Measurements from ENCODE around the gene BRSK1.
A peak's percentile ranks its signal among the peaks of the same experiment; 100 is the strongest.

The BRSK1 gene

DNA sequence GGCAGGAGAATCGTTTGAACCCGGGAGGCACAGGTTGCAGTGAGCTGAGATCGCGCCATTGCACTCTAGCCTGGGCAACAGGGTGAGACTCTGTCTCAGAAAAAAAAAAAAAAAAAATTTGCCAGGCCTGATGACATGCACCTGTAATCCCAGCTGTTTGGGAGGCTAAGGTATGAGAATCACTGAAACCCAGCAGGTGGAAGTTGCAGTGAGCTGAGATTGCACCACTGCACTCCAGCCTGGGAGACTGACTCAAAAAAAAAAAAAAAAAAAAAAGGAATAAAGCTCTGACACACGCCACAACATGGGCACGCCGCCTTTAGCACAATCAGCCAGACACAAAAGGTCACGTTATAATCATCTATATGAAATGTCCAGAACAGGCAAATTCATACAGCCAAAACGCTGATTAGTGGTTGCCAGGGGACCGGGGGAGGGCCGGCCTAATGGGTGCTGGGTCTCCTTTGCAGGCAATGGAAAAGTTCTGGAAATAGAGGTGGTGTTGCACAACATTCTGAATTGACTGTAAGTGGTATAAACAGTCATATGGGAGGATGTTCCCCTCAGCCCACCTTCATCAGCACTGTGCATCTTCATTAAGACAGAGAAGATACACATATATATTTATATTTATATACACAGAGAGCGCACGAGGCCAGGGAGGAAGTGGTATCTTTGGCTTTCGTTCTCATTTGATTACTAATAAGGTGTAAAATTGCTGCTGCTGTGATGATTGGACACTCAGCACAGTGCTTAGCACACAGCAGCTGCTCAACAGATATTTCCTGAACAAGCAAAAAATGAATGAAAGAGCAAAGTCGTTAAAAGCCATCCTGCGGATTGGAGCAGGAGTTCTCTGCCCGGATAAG lies 7.7 kb upstream of the BRSK1 start:
- no peak for DNase-seq

DNA sequence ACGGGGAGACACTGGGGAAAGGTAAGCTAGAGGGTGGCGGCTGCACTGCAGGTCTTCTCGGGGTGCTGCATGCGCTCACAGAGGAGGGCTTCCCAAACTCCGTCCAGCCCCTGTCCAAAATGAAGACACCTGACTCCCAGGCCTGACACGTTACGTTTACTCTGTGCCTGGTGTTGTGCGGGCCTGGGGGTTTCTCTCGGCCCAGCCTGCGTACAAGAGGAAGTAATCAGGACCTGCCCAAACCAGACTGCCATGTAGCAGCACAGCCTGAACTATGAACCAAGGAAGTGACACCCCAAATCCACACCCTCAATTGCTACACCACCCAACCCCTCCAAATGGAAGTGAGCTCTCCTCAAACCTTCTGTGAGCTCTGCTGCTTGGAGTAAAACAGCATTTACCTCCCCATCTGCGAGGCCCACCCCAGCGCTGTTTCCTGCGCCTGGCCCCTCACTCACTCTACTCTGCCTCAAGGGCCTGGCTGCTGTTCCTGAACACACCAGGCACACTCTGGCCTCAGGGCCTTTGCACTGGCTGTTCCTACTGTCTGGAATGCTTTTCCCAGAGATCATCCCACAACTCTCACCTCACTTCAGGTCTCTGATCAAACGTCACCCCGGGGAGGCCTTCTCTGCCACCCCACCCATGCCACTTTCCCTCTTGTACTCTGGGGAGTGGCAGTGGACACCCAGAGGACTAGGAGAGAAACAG lies 6.9 kb upstream of the BRSK1 start:
- DNase-seq, result no peak

DNA sequence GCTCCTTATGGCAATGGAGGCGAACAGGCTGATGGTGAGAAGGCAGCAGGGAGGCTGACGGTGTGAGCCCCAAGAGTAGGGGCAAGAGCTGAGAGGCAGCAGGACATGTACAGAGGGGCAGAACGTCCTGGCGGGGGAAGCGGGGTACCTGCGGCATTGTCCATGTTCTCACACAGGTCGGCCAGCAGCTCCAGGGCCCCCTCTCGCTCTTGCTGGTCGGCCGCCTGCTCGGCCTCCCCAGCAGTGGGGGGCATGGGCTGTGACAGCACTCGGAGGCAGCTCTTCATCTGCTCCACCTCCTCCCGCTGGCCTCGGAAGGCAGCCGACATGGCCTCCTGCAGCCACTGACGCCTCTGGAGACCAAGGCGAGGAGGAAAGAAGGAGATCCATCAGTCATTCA lies 6.3 kb upstream of the BRSK1 start:
- no peak for DNase-seq

DNA sequence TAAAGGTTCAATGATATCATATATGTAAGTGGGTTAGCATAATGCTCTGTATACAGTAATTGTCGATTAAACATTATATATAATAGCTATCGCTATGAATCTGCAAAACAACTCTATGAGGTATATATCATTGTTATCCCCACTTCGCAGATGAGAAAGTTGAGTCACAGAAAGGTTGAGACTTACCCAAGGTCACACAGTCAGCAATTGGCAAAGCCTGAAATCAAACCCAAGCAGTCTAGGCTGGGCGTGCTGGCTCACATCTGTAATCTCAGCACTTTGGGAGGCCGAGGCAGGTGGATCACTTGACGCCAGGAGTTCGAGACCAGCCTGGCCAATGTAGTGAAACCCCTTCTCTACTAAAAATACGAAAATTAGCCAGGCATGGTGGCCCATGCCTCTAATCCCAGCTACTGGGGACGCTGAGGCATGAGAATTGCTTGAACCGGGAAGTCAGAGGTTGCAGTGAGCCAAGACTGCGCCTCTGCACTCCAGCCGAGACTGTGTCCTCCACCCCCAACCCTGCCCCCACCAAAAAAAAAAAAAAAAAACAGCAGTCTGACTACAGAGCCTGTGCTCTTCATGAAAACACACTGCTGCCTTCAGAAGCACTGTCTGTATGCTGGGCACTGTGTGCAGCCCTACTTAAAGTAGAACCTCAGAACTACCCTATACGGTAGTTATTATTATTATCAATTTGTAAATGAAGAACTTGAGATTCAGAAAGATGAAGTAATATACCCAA lies 5.2 kb upstream of the BRSK1 start:
- DNase-seq, result no peak

DNA sequence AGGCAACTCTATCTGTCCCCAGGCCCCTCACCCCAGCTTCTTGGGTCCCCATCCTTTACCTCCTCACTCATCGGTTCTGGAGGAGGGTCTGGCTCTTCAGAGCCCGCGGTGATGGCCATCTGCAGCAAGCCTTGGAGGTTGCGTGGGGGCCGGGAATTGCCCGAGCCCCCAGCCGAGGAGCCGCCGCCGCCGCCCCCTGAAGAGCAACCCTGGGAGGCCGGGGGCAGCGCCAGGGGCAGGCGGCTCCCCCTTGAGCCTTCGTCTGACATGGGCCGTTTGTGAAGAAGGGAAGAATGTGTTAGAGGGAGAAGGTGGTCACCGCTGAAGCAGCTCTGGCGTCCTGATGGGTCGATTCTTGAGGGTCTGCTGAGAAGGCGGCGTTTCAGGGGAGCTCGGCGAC lies 4.5 kb upstream of the BRSK1 start:
- no peak for DNase-seq

DNA sequence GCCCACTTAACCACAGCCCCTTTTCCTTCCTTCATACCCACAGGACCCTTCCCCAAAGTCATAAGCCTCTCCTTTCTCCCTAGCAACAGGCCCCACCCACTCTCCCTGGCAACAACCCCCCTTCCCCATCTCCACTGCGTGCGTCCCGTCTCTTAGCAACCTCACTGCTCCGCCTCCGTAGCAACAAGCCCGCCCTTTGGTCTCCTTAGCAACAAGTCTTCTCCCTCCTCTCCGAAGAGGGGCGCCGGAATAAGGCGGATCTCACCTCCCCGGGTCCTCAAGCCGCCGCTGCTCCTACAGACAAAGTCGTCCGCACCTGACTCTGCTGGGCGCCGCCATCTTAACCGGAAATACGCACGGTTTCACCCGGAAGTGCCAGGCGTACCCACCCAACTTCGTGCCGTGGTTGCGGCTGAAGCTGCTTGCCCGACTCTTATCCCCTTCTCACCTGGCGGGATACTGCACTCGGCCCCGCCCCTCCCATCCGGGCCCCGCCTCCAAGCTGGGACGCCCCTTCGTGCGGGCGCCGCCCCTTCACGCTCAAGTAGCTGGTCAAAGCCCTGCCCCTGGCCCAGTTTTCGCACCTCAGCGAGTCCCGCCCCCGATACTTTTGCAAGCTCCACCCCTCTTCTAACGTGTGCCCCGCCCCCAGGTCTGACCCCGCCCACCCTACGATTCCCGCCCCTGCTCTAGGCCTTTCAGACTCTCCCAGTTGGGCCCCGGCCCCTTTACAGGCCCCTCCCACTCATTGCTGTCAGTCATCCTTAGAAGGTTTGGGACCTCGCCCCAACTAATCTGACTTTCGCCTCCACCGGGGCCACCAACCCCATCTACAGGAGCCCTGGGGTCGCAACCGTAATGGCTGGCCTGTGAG lies 3.8 kb upstream of the BRSK1 start, which contains the start of gene HSPBP1:
TSS of gene HSPBP1 (minus strand) at position 341 of the 874 bp plus-strand sequence. CDS start 502 bp downstream, outside the sequence.
- DNase-seq, result peak; percentile 97 to 98

DNA sequence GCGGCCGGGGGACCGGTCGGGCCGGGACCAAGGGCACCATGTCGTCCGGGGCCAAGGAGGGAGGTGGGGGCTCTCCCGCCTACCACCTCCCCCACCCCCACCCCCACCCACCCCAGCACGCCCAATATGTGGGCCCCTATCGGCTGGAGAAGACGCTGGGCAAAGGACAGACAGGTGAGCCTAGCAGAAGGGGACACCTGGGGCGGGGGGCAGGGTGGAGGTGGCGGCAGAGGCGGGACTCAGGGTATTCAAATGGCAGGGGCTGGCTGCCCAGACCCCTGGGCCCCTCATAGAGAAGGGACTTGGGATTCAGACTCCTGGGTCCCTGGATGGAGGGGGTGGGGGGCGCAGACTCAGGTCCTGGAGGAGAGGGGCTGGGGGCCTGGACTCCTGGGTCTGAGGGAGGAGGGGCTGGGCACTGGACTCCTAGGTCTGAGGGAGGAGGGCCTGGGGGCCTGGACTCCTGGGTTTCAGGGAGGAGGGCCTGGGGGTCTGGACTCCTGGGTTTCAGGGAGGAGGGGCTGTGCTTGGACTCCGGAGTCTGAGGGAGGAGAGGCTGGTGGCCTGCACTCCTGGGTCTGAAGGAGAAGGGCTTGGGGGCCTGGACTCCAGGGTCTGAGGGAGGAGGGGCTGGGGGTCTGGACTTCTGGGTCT lies 735 bp downstream of the BRSK1 start:
- DNase-seq, result no peak

DNA sequence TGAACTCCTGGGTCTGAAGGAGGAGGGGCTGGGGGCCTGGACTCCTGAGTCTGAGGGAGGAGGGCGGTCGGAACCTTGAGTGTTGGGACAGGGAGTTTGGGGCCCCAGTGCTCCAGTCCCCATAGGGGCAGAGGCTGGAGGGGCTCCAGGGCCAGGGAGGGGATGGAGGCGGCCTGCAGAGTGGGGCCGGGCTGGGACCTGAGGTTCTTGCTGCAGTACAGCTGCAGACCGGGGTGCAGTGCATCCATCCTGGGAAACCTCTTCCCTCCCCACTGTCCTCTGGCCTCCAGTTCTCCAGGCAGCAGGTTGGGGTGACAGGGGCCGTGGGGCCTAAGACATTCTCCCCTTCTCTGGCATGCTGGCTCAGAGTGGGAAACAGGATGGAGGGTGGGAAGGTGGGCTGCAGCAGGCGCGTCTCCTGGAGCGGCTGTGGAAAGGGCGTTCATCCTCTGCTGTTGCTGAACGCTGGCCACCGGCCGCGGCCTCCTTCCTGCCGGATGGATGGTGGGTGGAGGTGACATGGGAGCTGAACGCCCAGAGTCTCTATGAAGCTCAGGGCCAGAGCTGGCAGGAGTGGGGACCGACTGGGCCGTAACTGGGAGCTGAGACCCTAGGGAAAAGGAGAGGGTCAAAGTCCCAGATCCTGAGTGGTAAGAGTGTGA lies 1.6 kb downstream of the BRSK1 start:
- no peak for DNase-seq

DNA sequence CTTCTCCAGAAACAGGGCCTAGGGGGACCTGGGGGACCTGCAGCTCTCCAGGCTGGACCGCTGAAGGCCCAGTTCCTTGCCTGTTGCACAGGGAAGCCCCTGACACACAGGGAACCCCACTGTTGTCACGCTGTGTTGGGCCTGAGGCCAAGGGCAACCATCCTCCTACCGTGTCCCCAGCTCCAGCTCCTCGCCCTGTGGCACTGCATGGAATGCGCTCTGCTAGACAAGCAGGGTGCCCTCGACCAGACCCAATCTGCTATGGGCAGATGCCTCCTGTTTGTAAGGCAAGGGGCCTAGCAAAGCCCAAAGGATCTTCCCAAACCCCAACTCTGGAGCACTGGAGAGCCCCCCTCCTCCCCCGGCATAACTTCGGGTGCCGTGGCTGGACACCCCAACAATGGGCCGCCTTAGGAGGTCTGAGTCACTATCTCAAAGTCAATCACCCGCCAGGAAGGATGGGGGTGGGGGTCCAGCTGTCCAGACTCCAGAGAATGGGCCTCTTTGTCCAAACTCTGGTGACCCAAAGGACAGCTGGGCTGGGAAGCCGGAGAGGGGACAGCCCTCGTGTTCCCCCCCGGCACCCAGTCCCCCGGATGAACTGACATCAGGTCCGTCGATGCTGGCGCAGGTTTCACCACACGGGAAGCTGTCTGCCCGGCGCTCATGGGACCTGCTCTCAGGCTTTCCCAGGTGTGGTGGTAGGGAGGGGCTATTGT lies 3.7 kb downstream of the BRSK1 start:
- no peak for DNase-seq

DNA sequence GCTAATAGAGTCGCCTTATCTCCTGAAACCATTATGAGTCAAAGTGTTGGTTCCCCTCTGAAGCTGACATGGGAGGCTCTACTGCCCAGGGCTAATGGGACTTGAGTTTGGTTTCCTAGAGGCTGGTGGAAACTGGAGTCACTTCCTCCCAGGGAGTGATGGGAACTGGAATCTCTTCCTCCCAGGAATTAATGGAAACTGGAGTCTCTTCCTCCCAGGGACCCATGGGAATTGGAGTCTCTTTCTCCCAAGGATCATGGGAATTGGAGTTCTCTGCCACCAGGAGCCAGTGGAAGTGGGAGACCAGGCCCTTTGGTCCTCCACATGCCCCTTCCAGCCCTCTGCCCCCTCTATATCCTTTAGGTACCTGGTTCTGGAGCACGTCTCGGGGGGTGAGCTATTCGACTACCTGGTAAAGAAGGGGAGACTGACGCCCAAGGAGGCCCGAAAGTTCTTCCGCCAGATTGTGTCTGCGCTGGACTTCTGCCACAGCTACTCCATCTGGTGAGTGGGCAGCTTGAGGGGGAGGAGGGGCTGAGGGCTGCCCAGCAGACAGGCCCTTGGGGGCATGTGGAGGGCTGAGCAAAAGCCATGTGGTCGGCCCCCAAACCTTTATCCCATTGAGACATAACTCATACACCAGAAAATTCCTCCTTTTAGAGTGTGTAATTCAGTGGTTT lies 5.5 kb downstream of the BRSK1 start:
- peak; percentile 15 to 60 for DNase-seq

DNA sequence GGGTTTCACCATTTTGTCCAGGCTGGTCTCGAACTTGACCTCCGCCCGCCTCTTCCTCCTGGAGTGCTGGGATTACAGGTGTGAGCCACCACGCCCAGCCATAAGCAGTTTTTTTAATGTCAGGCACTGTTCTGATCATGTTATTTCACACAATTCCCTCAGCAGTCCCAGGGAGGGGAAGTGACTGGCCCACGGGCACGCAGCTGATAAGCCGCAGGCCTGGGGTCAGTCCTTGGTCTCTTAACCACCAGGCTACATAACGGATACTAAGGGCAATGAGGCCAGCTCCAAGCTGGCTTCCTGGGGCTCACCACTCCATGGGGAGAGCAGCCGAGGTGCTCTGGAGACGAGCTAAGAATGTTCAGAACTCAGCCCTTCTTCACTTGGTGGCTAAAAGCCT lies 13.5 kb downstream of the BRSK1 start:
- DNase-seq, result no peak

DNA sequence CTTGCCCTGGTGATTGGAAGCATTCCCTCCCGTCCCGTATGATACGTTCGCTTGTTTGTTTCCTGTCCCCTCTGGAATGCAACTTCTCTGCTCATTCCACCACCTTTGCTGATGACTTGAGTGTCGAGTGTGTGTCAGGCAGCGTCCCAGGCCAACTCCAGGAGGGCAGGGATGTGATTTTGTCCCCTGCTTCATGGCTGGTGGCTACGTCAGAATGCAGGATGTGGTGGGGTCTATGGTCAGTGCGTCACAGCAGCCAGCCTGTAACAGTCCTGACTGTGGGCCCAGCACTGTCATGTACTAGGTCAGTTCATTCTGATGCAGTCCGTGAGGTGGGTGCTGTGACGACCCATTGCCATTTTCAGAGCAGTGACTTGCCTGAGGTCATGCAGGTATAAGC lies 16.2 kb downstream of the BRSK1 start:
- no peak for DNase-seq

DNA sequence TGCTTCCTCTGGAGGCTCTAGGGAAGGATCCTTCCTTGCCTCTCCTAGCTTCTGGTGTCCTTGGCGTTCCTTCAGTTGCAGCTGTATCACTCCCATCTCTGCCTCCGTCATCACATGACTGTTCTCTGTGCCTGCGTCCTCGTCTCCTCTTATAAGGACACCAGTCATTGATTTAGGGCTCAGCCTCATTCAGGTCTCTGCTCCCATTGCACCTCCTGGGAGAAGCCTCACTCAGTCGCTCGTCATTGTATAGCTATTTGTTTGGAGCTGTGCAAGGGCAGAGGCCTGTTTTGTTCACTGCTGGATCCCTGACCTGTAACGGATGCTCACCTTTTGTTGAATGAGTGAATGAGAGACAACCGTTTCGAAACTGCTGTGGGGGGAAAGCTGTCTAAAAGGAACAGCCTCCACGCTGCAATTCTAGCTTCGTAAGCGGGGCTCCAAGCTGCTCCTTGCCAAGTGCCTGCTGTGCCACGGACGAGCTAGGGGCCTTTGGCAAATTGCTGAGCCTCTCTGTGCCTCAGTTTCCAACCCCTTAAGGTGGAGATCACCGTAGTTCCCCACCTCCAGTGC lies 17.2 kb downstream of the BRSK1 start:
- no peak for DNase-seq

DNA sequence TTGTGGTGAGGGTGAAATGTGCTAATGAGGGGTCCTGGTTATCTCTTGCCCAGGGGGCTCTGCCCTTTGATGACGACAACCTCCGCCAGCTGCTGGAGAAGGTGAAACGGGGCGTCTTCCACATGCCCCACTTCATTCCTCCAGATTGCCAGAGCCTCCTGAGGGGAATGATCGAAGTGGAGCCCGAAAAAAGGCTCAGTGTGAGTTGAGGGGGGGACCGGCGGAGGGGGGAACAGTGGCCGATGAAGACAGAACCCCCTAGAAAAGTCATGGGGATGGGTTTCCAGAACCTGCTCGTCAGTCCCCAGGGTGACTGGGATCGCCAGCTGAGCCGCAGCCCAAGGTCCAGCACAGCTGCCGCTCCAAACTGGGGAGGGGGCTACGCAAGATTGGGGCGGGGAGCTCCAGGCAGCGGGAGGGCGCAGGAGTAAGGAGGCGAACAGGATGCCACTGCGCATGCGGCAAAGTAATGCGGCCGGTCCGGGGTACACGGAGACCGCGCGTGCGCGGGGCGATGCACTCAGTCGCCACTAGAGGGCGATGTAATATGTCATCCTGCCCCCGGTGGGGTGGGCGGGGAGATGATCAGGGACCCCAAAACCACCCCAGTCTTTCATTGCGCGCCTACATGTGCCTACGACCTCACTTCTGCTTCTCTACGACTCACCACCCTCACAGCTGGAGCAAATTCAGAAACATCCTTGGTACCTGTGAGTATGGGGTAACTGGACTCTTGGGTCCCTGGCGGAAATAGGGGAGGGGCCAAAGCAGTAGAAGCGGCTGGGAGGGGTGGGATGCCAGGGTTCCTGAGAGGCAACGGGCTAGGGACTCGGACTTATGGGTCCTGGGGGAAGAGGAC lies 17.9 kb downstream of the BRSK1 start:
- no peak for DNase-seq

DNA sequence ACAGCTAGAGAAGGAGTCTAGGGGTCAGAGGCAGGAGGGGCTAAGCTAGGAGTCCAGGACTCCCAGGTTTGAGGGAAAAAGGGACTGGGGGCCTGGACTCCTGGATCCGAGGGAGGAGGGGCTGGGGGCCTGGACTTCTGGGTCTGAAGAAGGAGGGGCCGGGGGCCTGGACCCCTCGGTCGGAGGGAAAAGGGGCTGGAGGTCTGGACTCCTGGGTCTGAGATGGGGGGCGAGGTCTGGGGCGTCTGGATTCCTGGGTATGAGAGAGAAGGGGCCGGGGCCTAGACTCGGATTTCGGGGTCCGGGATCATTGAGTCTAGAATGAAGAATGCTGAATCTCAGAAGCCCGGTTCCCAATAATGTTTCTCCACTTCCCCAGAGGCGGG lies 18.5 kb downstream of the BRSK1 start:
- no peak for DNase-seq

DNA sequence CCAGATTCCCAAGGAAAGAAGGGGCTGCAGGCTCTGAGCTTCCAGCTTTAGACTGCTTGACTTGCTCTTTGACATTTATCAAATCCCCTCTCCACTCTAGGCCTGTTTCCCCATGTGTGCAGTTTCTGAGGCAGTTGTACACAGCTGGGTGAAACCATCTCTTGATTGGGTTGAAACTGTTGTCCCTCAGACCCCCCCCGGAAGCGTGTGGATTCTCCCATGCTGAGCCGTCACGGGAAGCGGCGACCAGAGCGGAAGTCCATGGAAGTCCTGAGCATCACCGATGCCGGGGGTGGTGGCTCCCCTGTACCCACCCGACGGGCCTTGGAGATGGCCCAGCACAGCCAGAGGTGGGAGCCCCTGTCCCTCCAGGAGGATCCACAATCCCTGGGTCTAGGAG lies 19.7 kb downstream of the BRSK1 start:
- DNase-seq, result no peak

DNA sequence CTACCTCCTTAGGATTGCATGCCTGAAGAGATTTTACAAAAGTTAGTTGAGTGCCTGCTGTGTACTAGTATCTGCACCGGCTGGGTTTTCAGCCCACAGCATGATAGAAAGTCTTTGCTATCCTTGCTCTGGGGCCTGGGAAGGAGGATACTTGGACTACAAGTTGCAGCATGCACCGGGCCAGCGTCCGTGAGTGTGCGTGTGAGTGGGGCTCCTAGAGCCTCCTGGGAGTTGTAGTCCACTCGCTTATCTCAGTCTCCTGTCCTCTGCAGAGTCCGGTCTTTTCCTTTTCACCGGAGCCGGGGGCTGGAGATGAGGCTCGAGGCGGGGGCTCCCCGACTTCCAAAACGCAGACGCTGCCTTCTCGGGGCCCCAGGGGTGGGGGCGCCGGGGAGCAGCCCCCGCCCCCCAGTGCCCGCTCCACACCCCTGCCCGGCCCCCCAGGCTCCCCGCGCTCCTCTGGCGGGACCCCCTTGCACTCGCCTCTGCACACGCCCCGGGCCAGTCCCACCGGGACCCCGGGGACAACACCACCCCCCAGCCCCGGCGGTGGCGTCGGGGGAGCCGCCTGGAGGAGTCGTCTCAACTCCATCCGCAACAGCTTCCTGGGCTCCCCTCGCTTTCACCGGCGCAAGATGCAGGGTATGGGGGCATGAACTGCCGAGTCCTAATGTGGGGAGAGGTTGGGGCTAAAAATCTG lies 20.6 kb downstream of the BRSK1 start:
- peak in 1 of 2 experiments; percentile 67 for DNase-seq

DNA sequence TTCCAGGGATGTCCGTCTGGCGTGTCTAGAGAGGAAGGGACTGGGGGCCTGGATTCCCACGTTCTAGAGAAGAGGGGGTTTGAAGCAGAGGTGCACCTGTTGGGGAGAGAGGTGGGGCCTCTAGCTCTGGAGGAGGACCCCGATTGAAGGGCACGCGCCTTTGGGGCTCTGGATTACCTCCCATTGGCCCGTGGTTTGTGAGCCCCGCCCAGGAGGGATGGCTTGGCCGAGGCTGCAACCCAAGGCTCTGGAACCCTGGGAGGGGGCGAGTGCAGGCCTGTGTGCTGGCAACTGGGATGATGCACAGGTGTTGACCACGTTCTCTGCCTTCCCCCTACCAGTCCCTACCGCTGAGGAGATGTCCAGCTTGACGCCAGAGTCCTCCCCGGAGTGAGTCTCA lies 21.2 kb downstream of the BRSK1 start:
- DNase-seq, result no peak
